ENCODE data around the gene CNDP2.

DNA sequence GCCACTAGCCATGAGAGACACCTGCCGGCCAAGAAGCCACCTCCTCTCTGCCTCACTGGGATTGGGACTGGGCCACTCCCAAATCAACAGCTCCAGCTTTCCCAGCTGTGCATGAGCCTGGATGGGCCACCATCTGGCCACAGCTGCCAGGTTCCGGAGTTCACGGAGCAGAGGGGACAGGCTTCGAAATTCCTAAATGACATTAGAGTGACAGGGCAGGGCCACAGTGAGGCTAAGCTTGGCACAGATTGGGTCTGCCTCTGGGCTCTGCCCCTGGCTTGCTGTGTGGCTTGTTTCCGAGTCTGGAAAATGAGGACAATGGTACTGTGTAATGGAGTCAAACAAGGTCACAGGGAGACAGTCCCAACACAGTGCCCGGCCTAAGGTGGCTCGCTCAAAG is 45.5 kb upstream of the CNDP2 start:
- TF ChIP-seq, protein P1, sequence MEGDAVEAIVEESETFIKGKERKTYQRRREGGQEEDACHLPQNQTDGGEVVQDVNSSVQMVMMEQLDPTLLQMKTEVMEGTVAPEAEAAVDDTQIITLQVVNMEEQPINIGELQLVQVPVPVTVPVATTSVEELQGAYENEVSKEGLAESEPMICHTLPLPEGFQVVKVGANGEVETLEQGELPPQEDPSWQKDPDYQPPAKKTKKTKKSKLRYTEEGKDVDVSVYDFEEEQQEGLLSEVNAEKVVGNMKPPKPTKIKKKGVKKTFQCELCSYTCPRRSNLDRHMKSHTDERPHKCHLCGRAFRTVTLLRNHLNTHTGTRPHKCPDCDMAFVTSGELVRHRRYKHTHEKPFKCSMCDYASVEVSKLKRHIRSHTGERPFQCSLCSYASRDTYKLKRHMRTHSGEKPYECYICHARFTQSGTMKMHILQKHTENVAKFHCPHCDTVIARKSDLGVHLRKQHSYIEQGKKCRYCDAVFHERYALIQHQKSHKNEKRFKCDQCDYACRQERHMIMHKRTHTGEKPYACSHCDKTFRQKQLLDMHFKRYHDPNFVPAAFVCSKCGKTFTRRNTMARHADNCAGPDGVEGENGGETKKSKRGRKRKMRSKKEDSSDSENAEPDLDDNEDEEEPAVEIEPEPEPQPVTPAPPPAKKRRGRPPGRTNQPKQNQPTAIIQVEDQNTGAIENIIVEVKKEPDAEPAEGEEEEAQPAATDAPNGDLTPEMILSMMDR (IDR thresholded peaks at IDR 0.05; ENCODE audit: low read depth, low read length, poor library complexity, severe bottlenecking): no peak
- TF ChIP-seq EZH2phosphoT487 (IDR thresholded peaks at IDR 0.05; ENCODE audit: borderline replicate concordance, low read length): no peak

Data from DOHH2 (cell line).